WTC11 (cell line): ENCODE measurements around the gene CDR2. TPM values are rescaled to one million over a fixed set of nuclear protein-coding genes. Genes with fewer than 3 reads are reported as not detected.
"Not testable (repeated sequence)": the region's sequence is repeated elsewhere in the genome, so short reads cannot be mapped to it uniquely, and the experiment has no call there.

Experiments used
- ATAC-seq: fragments of 200-7000 bp; cut with Tn5 transposase; 2 replicates; pipeline ENCODE4 v1.10.0; 2021; ENCODE audit warnings: mild to moderate bottlenecking, moderate library complexity
- CTCF ChIA-PET: fragments of 300-600 bp; sonication (Branson Sonifier 250); formaldehyde crosslinking; loops from one replicate; lab custom pipeline; 2021; ENCODE audit warnings: antibody characterized with exemption; lab: Charles Lee
- POLR2A ChIA-PET: fragments of 350-600 bp; sonication (Branson Sonifier 250); formaldehyde crosslinking; loops from one replicate; lab custom pipeline; 2021; ENCODE audit warnings: antibody characterized with exemption; lab: Charles Lee
- DNase-seq: peaks from one replicate; pipeline ENCODE4 v3.0.0; 2021; ENCODE audit warnings: low spot score
- H3K27ac Mint-ChIP-seq: 2 replicates; pipeline ENCODE4 v1.8.0; 2021; ENCODE audit warnings: mixed read lengths
- H3K27me3 Mint-ChIP-seq: 2 replicates; pipeline ENCODE4 v1.8.0; 2021; ENCODE audit warnings: low read depth, mild to moderate bottlenecking, moderate library complexity, mixed read lengths
- H3K36me3 Mint-ChIP-seq: 2 replicates; pipeline ENCODE4 v1.8.0; 2021; ENCODE audit warnings: mixed read lengths
- H3K4me1 Mint-ChIP-seq: 2 replicates; pipeline ENCODE4 v1.8.0; 2022; ENCODE audit warnings: mixed read lengths
- H3K4me3 Mint-ChIP-seq: 2 replicates; pipeline ENCODE4 v1.8.0; 2021; ENCODE audit warnings: mild to moderate bottlenecking, moderate library complexity, mixed read lengths
- H3K9me3 Mint-ChIP-seq: 2 replicates; pipeline ENCODE4 v1.8.0; 2021; ENCODE audit warnings: mixed read lengths
- AFF4 ChIP-seq: sonication (generic); formaldehyde crosslinking; IDR thresholded peaks from 2 replicates; pipeline ENCODE4 v1.8.1; 2023; ENCODE audit warnings: mild to moderate bottlenecking, missing genetic modification reagents, borderline replicate concordance
- ATF1 ChIP-seq: sonication (generic); formaldehyde crosslinking; IDR thresholded peaks from 2 replicates; pipeline ENCODE4 v1.8.1; 2023; ENCODE audit warnings: mild to moderate bottlenecking, moderate library complexity, missing genetic modification reagents
- CDX4 ChIP-seq: fragments of 250-450 bp; sonication (Bioruptor Pico); IDR thresholded peaks from 2 replicates; pipeline ENCODE4 v1.9.0; 2021; ENCODE audit warnings: moderate library complexity, mild to moderate bottlenecking, inconsistent platforms, borderline replicate concordance
- ESRRA ChIP-seq: sonication (generic); formaldehyde crosslinking; IDR thresholded peaks from 2 replicates; pipeline ENCODE4 v1.8.1; 2022; ENCODE audit warnings: mild to moderate bottlenecking, missing genetic modification reagents, borderline replicate concordance
- FOXK1 ChIP-seq: sonication (generic); formaldehyde crosslinking; IDR thresholded peaks from 2 replicates; pipeline ENCODE4 v1.8.0; 2022; ENCODE audit warnings: mild to moderate bottlenecking, moderate library complexity, missing genetic modification reagents
- FOXP1 ChIP-seq: sonication (generic); formaldehyde crosslinking; IDR thresholded peaks from 2 replicates; pipeline ENCODE4 v1.8.0; 2022; ENCODE audit warnings: missing genetic modification reagents, mild to moderate bottlenecking, moderate library complexity, borderline replicate concordance
- NFATC4 ChIP-seq: fragments of 250-450 bp; sonication (Bioruptor Pico); IDR thresholded peaks from 2 replicates; pipeline ENCODE4 v1.9.0; 2021; ENCODE audit warnings: mild to moderate bottlenecking
- NFYB ChIP-seq: sonication (generic); formaldehyde crosslinking; conservative IDR thresholded peaks from 2 replicates; pipeline ENCODE4 v1.8.0; 2022; ENCODE audit warnings: low read depth, missing genetic modification reagents
- NR2C2 ChIP-seq: sonication (generic); formaldehyde crosslinking; IDR thresholded peaks from 2 replicates; pipeline ENCODE4 v1.8.0; 2022; ENCODE audit warnings: mild to moderate bottlenecking, missing genetic modification reagents
- RELA ChIP-seq: sonication (generic); formaldehyde crosslinking; IDR thresholded peaks from 2 replicates; pipeline ENCODE4 v1.8.1; 2022; ENCODE audit warnings: missing genetic modification reagents, mild to moderate bottlenecking, borderline replicate concordance
- SMAD4 ChIP-seq: sonication (generic); formaldehyde crosslinking; IDR thresholded peaks from 2 replicates; pipeline ENCODE4 v1.8.0; 2022; ENCODE audit warnings: mild to moderate bottlenecking, missing genetic modification reagents
- SP1 ChIP-seq: sonication (generic); formaldehyde crosslinking; conservative IDR thresholded peaks from 2 replicates; pipeline ENCODE4 v1.8.1; 2022; ENCODE audit warnings: missing genetic modification reagents
- TP53 ChIP-seq: sonication (generic); formaldehyde crosslinking; IDR thresholded peaks from 2 replicates; pipeline ENCODE4 v1.8.1; 2023; ENCODE audit warnings: mild to moderate bottlenecking, missing genetic modification reagents
- ZBTB21 ChIP-seq: sonication (generic); formaldehyde crosslinking; IDR thresholded peaks from 2 replicates; pipeline ENCODE4 v1.8.1; 2023; ENCODE audit warnings: mild to moderate bottlenecking, missing genetic modification reagents, borderline replicate concordance
- ZNF138 ChIP-seq: sonication (generic); formaldehyde crosslinking; conservative IDR thresholded peaks from 2 replicates; pipeline ENCODE4 v1.8.1; 2022; ENCODE audit warnings: mild to moderate bottlenecking, moderate library complexity, missing genetic modification reagents
- ZNF219 ChIP-seq: sonication (generic); formaldehyde crosslinking; IDR thresholded peaks from 2 replicates; pipeline ENCODE4 v1.8.0; 2023; ENCODE audit warnings: missing genetic modification reagents, mild to moderate bottlenecking, borderline replicate concordance
- ZNF317 ChIP-seq: sonication (generic); formaldehyde crosslinking; IDR thresholded peaks from 2 replicates; pipeline ENCODE4 v1.8.1; 2023; ENCODE audit warnings: low read depth, mild to moderate bottlenecking, moderate library complexity, missing genetic modification reagents, borderline replicate concordance
- ZNF416 ChIP-seq: fragments of 250-450 bp; sonication (Bioruptor Pico); IDR thresholded peaks from 2 replicates; pipeline ENCODE4 v1.9.0; 2021; ENCODE audit warnings: mild to moderate bottlenecking, inconsistent platforms
- ZNF423 ChIP-seq: fragments of 250-450 bp; sonication (Bioruptor Pico); IDR thresholded peaks from 2 replicates; pipeline ENCODE4 v2.1.2; 2022; ENCODE audit warnings: mild to moderate bottlenecking, moderate library complexity
- total RNA-seq: library from RNA; stranded (reverse); gene quantifications from 3 replicates; pipeline ENCODE4 v1.2.3, GENCODE V29; 2021

The CDR2 gene
- total RNA-seq, 1 experiment from 2014 or later: 40.9 TPM

GRCh38 chr16:22370038-22370820 is 4.2 kb downstream of the CDR2 start (continued):
- no peak for TF ChIP-seq ZBTB21 (CRISPR knock-in tag)
- TF ChIP-seq NR2C2 (CRISPR knock-in tag): no peak
- TF ChIP-seq CDX4 (CRISPR knock-in tag): no peak
- no peak for TF ChIP-seq ZNF423 (CRISPR knock-in tag)
- TF ChIP-seq NFYB: no peak
- no peak for TF ChIP-seq ZNF219 (CRISPR knock-in tag)
- no peak for TF ChIP-seq TP53 (CRISPR knock-in tag)
- no peak for TF ChIP-seq SMAD4 (CRISPR knock-in tag)
- TF ChIP-seq SP1 (CRISPR knock-in tag): no peak
- TF ChIP-seq AFF4 (CRISPR knock-in tag): no peak
- TF ChIP-seq FOXK1: no peak
- TF ChIP-seq NFATC4 (CRISPR knock-in tag): no peak
- no peak for TF ChIP-seq ATF1
- no peak for TF ChIP-seq ZNF416 (CRISPR knock-in tag)

- Mint-ChIP-seq H3K36me3 (peaks cover 23% of the 10 kb centered on the region), H3K9me3 (no peaks in the 10 kb centered on the region), H3K4me1 (peaks cover 60% of the 10 kb centered on the region), H3K27ac (no peak overlapping the region), H3K4me3 (no peak overlapping the region), H3K27me3 (peaks cover 3% of the 10 kb centered on the region; the same call in 1 of the 2 replicates)
- TF ChIP-seq ESRRA (CRISPR knock-in tag) (no peak), ZNF138 (CRISPR knock-in tag) (no peak), FOXP1 (CRISPR knock-in tag) (no peak), RELA (CRISPR knock-in tag) (no peak), ZNF317 (CRISPR knock-in tag) (no peak)
- ChIA-PET POLR2A (no interaction called here), CTCF (no interaction called here)
- no peak for DNase-seq
- ATAC-seq: no peak
Measured at GRCh38 chr16:22369221-22369811, 5.1 kb downstream of the CDR2 start.

GRCh38 chr16:22368200-22368826 is 6.1 kb downstream of the CDR2 start:
- CTCF ChIA-PET, DNase-seq, ATAC-seq, H3K4me3 Mint-ChIP-seq, H3K27me3 Mint-ChIP-seq, H3K27ac Mint-ChIP-seq, H3K9me3 Mint-ChIP-seq, POLR2A ChIA-PET: not testable (repeated sequence)
- peaks cover 33% of the 10 kb centered on the region for H3K36me3 Mint-ChIP-seq
- peaks cover 57% of the 10 kb centered on the region for H3K4me1 Mint-ChIP-seq
